Ovary (tissue), 9 donors: Measurements from ENCODE around the gene AKT3. TPM values are rescaled to one million over a fixed set of nuclear protein-coding genes. Genes with fewer than 3 reads are reported as not detected.

Source experiments
- DNase-seq, 5 donors: peaks; one replicate each; pipeline ENCODE4 v3.0.0-alpha.2; 2019 to 2020
- H3K27ac ChIP-seq, 2 donors: fragments of 200-600 bp; one replicate each; pipeline versions ENCODE4 v1.5.1 to v1.8.0; 2019 to 2022
- H3K27me3 ChIP-seq: fragments of 200-600 bp; one replicate; pipeline ENCODE4 v1.8.0; 2022
- H3K36me3 ChIP-seq: fragments of 200-600 bp; sonication (generic); one replicate; pipeline ENCODE4 v1.5.1; 2019
- H3K4me1 ChIP-seq: one replicate; pipeline ENCODE4 v1.8.1; 2013; ENCODE audit warnings: mild to moderate bottlenecking, moderate library complexity; ENCODE audit not compliant: insufficient read depth
- H3K4me3 ChIP-seq: fragments of 200-600 bp; sonication (generic); one replicate; pipeline ENCODE4 v1.5.1; 2017
- H3K9me3 ChIP-seq, 2 donors: fragments of 200-600 bp in 1 of 2; sonication (generic) in 1 of 2; one replicate each; pipeline versions ENCODE4 v1.5.1 to v1.8.1; 2013 to 2019; ENCODE audit warnings: mild to moderate bottlenecking in 1 of 2, moderate library complexity in 1 of 2
- EP300 ChIP-seq: sonication (generic); formaldehyde crosslinking; IDR thresholded peaks from one replicate; pipeline ENCODE4 v1.6.1; 2017; ENCODE audit warnings: antibody characterized with exemption
- POLR2A ChIP-seq: fragments of 450-650 bp; IDR thresholded peaks from one replicate; pipeline ENCODE4 v1.6.1; 2017; ENCODE audit warnings: antibody characterized with exemption, mild to moderate bottlenecking, moderate library complexity
- WGBS, 3 donors: extraction: QIAGEN DNeasy Blood & Tissue Kit in 1 of 3; methylation state at CpG; one replicate each; pipeline versions ENCODE4 v1.1.5 to v1.1.7; 2013 to 2017; 5-methylcytosine and 5-hydroxymethylcytosine counted together
- intact Hi-C, 4 donors: fragments of 100-400 bp; cut with DNase I; formaldehyde crosslinking; loops; one replicate each; pipeline versions ENCODE4 v1.11.0 to v1.15.1; 2022 to 2023
- polyA plus RNA-seq, 2 donors: library from polyadenylated mRNA; stranded (reverse); fragments of 200-250 nt in 1 of 2; fragments of 350-450 nt in 1 of 2; fragmentation: Illumina TruSeq in 1 of 2; extraction: RNeasy Lipid Tissue Mini Kit (QIAGEN cat#74804) in 1 of 2; gene quantifications; one replicate each; pipeline ENCODE4 v1.2.3, GENCODE V29; 2013 to 2014
- total RNA-seq, 7 donors: library from RNA; depleted of rRNA in 2 of 7; stranded (reverse); fragments of >200 nt in 2 of 7; fragmentation: NEBNext Ultra II Directional in 3 of 7; extraction: Animal tissue kit (Norgen Biotek cat#: 25700) in 3 of 7; gene quantifications; one replicate each; pipeline versions ENCODE4 v1.1.0 to v1.2.4, GENCODE V29; 2016 to 2023
- TF ChIP-seq, protein P1 (sequence below), 3 donors: fragments of 450-650 bp in 2 of 3; fragments of 200-600 bp in 1 of 3; IDR thresholded peaks; one replicate each; pipeline versions ENCODE4 v1.5.1 to v1.8.0; 2016 to 2022; ENCODE audit warnings: antibody characterized with exemption in 3 of 3, mild to moderate bottlenecking in 1 of 3
- donor health status: DM: no; HTN: no; CAD: no; lungs with moderate emphysema.
- donor health status: DM: no; HTN: no; CAD: no.
- donor health status: Bipolar disorder and iron deficiency.
- donor health status: DM: yes; HTN: yes; CAD: no.
- donor health status: DM: no; HTN: no; CAD: no.
- donor health status: DM: yes; HTN: yes; CAD: no.

The AKT3 gene
- total and polyA plus RNA-seq, 9 donors: 27.2 to 202 (median 111) TPM

DNA sequence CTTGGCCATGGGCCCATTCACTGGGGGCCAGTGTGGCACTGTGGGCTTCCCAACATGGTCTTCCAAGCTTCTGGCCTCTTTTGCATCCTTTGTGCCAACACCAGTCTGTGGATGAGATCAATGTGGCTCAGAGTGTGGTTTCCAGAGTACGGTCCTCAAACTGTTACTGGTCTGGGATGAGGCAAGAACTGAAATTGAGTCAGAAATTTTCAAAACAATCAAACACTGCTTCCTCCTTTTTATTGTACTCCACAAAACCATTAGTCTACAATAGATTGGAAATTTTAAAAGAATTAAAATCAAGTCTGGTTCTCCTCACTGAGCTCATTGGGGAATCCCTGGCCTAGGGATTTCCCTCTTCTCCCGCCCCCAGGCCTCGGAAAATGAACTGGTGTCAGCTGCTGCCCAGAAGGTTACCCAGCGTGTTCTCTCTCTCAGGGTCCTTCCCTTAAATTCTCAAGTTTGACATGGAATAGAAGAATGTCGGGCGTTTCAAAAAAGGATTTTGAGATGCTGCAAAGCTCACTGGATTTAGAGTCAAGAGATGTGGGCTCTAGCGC lies 372.2 kb downstream of the AKT3 start:
- H3K27me3 ChIP-seq: no peaks in the 10 kb centered on the region
- DNase-seq: no peak
- H3K9me3 ChIP-seq: no peaks in the 10 kb centered on the region
- no peak overlapping the region for H3K4me3 ChIP-seq
- no peaks in the 10 kb centered on the region for H3K36me3 ChIP-seq
- intact Hi-C loops: loop anchor here in 1 of 4 donors (1.0 kb wide), 1 partner anchor 40 kb away; no protein-coding TSS in a partner anchor
- TF ChIP-seq, protein P1, sequence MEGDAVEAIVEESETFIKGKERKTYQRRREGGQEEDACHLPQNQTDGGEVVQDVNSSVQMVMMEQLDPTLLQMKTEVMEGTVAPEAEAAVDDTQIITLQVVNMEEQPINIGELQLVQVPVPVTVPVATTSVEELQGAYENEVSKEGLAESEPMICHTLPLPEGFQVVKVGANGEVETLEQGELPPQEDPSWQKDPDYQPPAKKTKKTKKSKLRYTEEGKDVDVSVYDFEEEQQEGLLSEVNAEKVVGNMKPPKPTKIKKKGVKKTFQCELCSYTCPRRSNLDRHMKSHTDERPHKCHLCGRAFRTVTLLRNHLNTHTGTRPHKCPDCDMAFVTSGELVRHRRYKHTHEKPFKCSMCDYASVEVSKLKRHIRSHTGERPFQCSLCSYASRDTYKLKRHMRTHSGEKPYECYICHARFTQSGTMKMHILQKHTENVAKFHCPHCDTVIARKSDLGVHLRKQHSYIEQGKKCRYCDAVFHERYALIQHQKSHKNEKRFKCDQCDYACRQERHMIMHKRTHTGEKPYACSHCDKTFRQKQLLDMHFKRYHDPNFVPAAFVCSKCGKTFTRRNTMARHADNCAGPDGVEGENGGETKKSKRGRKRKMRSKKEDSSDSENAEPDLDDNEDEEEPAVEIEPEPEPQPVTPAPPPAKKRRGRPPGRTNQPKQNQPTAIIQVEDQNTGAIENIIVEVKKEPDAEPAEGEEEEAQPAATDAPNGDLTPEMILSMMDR (IDR thresholded peaks at IDR 0.05): no peak
- TF ChIP-seq POLR2A: no peak
- H3K4me1 ChIP-seq: peaks cover 10% of the 10 kb centered on the region
- WGBS, 3 donors: 92 to 94% (median 93%) methylated on average over 7 of the region's 7 CpGs
- no peak overlapping the region for H3K27ac ChIP-seq

DNA sequence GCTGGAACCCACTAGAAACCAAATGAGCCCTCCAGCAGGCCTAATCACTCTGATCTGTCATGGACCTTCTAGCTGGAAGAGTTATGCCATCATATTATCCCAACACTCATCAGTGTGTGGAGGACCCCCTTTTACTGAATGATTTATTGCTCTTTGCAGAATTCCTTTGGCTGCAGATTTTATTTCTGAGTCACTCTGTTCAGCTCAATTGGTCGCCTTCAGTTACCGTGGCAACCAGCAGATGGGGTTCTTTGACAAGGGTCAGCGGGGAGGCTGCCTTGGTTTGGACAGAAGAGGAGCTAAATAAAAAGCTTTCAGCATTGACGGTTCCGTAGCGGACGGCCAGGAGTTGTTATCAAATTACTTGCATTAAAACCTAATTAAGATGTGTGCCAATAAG lies 374.1 kb downstream of the AKT3 start:
- 90 to 95% (median 91%) methylated on average over 7 of the region's 7 CpGs for WGBS, 3 donors

GRCh38 chr1:243474906-243475305 lies 375.1 kb downstream of the AKT3 start:
- H3K4me1 ChIP-seq: peaks cover 8% of the 10 kb centered on the region
- H3K36me3 ChIP-seq: no peaks in the 10 kb centered on the region
- H3K27ac ChIP-seq: no peak overlapping the region
- 96 to 100% (median 97%) methylated on average over 9 of the region's 9 CpGs for WGBS, 3 donors
- intact Hi-C loops: no loop called here
- no peak overlapping the region for H3K4me3 ChIP-seq
- DNase-seq: no peak
- no peaks in the 10 kb centered on the region for H3K27me3 ChIP-seq
- H3K9me3 ChIP-seq: no peaks in the 10 kb centered on the region
- TF ChIP-seq, protein P1 (IDR thresholded peaks at IDR 0.05): no peak
- TF ChIP-seq POLR2A: no peak
- no peak for TF ChIP-seq EP300

More for the DNA sequence above, 374.1 kb downstream of the AKT3 start:
- Histone ChIP-seq H3K4me3 (no peak overlapping the region), H3K9me3 (no peaks in the 10 kb centered on the region), H3K27me3 (no peaks in the 10 kb centered on the region), H3K4me1 (peaks cover 8% of the 10 kb centered on the region), H3K27ac (no peak overlapping the region), H3K36me3 (no peaks in the 10 kb centered on the region)
- no peak for DNase-seq
- no peak for TF ChIP-seq EP300
- TF ChIP-seq, protein P1 (IDR thresholded peaks at IDR 0.05): no peak
- no peak for TF ChIP-seq POLR2A
- intact Hi-C loops: no loop called here

DNA sequence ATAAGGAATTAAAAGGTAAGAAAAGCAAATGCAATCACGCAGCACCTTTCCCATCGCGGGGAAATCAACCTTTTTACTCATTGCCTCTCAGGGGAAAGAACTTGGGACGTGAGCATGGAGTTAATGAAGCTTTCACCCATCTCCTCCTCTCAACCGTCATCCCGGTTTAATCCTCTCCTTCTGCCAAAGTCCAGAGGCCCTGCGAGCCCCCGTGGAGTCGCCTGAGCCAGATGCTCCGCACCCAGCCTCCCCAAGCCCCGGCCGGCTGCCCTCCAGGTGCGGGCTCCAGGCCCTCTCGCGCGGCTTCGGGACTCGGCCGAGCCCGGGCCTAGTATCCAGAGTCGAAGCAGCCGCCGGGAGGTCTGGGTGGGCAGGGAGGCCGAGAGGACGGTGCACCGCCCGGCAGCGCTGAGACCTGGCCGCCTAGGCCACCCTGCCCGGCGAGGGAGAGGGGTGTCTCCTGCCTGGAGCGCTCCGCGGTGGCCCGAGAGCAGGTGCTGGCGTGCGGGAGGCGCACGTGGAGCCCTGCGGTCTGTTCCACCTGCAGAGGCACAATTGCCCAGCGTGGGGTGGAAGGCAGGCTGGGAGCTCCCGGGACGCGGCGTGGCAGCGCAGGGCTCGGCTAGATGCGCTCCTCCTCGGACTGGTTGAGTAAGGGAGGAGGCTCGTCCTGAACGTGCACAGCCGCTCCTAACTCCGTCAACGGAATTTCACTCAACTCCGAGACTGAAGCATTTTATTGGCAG lies 375.7 kb downstream of the AKT3 start:
- H3K27ac ChIP-seq: peak overlapping the region in 1 of 2 donors; percentile 10
- WGBS, 3 donors: 56 to 77% (median 65%) methylated on average over 38 to 55 of the region's 55 CpGs
- peak overlapping the region; percentile 31 for H3K4me3 ChIP-seq
- peaks cover 8% of the 10 kb centered on the region for H3K4me1 ChIP-seq
- TF ChIP-seq, protein P1 (IDR thresholded peaks at IDR 0.05): no peak
- TF ChIP-seq POLR2A (no peak), EP300 (no peak)
- DNase-seq: peak in 1 of 5 donors; percentile 35
- H3K36me3 ChIP-seq: no peaks in the 10 kb centered on the region
- intact Hi-C loops: no loop called here
- H3K9me3 ChIP-seq: no peaks in the 10 kb centered on the region
- H3K27me3 ChIP-seq: no peaks in the 10 kb centered on the region
